SIG-M5 treated with dmso at 0.1 percent for 504 hours (cell line): ENCODE results near the gene TARP.
"Not testable (repeated sequence)": the region's sequence is repeated elsewhere in the genome, so short reads cannot be mapped to it uniquely, and the experiment has no call there.

Experiments
- DNase-seq: peaks from one replicate; lab custom pipeline; 2025; ENCODE audit not compliant: unreplicated experiment; lab: John Stamatoyannopoulos, UW

The TARP gene

GRCh38 chr7:38299275-38299931, 26.0 kb upstream of the TARP start:
- peak; percentile 75 for DNase-seq

- DNase-seq: no peak
Observed at GRCh38 chr7:38296059-38296857, 22.8 kb upstream of the TARP start.

GRCh38 chr7:38294926-38295325, 21.5 kb upstream of the TARP start:
- DNase-seq: no peak

- DNase-seq: no peak
Observed at GRCh38 chr7:38292442-38292841, 19.0 kb upstream of the TARP start.

DNA sequence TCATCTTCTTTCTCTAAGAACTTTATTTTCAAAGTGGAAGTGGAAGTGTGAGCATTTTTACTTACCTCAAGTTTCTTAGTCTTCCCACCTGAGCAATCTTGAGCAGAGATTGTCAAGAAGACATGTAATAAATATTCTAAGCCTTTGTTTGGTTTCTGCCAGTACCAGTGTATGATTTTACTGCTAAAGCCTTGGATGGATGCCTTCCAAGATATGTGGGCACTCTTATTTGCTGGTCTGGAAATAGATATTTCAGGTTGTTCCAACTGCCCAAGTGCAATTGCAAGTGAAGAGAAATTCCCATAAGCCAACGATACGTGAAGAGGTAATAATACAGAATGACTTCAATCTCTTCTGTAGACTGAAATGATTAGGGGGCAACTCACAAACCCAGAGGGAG, 18.2 kb upstream of the TARP start:
- no peak for DNase-seq

- DNase-seq: no peak
Observed at GRCh38 chr7:38291117-38291647, 17.7 kb upstream of the TARP start.

GRCh38 chr7:38284553-38284952, 11.1 kb upstream of the TARP start:
- no peak for DNase-seq

DNA sequence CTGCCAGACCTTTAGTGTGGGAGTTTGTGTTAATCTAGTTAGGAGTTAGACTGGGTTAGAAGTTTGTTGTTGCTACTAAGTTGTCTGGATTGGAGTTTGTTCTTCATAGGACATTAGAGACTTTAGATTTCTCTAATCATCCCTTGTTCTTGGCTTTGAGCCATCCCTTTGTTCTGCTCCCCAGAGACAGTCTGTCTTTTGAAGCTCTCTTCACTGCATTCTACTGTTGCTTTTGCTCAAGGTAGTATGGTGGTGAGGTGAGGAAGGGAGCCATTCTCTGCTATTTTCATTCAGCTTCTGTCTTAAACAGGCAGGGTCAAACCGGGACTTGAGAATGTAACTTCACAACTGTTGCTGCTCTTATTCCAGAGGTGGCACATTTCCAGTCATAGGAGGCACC, 10.4 kb upstream of the TARP start:
- no peak for DNase-seq

- no peak for DNase-seq
Observed at GRCh38 chr7:38283107-38283506, 9.7 kb upstream of the TARP start.

- DNase-seq: no peak
Observed at GRCh38 chr7:38282081-38282480, 8.6 kb upstream of the TARP start.

DNA sequence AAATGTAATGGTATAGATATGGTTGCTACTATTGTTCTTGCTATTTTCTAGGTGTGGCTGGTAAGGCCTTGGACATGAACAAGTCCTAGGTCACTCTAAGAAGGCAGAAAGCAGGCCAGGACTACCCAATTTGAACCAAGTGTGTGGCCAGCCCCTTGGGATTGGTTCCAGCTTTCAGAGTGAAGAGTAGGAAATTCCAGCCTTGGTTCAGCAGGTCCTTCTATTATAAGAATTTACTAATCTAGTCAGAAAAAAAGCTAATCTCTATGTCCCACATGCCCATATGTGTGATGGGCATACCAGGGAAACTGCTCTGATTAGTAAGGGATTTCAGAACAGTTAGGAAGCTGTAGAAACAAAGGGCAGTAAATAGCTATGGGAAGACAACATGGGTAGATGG, 7.8 kb upstream of the TARP start:
- DNase-seq: no peak

GRCh38 chr7:38280707-38281106, 7.3 kb upstream of the TARP start:
- DNase-seq: no peak

- DNase-seq: no peak
Observed at GRCh38 chr7:38280000-38280399, 6.6 kb upstream of the TARP start.

DNA sequence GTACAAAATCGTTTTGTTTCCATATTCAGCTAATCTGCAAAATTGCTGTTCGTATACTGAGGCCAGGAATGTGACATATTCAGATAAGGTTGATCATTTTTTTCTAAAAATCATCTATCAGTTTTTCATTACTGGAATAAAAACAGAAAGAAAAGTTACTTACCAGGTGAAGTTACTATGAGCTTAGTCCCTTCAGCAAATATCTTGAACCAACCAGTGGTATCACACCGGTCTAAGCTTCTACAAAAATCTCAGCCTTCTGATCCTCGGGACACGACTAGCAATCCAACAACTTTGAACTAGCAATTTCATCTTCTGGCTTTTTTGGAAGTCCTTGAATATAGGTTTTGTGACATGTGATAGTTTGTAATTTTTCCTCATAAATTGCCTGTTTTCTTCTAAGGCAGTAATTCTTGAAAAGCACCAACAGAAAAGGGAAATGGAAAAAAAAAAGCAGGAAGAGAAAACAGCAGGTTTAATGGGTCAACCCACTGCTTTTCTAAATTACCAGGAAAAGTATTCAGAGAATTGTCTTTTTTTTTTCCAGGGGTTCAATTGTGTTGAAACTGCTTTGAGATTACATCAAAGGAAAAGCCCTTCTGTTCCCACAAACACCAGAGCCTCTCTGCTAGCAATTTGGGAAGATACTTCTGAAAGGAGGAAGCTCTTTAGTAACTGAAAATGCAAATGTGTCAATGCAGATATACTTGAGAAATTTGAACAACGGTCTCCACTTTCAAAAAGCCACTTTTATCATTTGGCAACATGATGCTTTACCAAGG, 2.9 kb upstream of the TARP start:
- DNase-seq: peak; percentile 83

GRCh38 chr7:38274927-38275620, 1.6 kb upstream of the TARP start:
- DNase-seq: no peak

GRCh38 chr7:38274486-38274885, 1.1 kb upstream of the TARP start:
- DNase-seq: no peak

DNA sequence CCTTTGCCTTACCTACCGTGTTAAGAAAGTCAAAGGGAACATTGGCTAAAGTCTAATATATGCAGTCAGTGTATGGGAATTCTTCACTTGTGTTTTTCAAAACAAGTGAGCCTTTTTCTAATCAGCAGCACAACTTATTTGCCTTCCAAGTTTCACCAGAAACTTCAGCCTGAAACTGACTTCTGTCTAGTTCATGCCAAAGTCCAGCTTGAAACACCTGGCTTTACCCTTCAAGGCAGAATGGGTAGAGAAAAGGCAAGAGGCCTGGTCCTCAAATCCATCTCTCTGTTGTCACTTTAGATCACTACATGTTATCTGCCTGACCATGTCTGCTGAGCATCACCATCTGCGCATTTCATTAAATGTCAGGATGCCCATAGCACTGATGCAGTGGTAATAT, 3.0 kb downstream of the TARP start:
- DNase-seq: not testable (repeated sequence)

DNA sequence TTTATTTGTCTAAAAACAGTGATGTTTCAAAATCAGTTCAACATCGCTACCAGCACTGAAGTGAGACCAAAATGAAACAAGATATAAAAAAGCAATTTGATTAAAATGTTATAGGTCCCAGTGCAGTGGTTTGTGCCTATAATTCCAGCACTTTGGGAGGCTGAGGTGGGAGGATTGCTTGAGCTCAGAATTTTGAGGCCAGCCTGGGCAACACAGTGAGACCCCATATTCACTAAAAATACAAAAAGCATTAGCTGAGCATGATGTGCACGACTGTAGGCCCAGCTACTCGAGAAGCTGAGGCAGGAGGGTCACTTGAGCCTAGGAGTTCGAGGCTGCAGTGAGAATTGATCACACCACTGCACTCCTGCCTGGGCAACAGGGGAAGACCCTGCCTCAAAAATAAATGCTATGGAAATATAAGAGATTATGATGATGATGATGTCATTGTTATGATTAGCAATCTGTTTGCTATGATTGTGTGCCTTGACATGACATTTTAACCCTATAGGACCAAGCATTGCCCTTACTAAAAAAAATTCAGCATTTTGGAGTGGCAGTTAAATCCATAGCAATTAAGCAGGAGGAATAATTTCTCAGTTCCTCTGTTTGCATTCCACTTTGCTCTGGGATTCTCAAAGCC, 3.6 kb downstream of the TARP start:
- DNase-seq: not testable (repeated sequence)

DNA sequence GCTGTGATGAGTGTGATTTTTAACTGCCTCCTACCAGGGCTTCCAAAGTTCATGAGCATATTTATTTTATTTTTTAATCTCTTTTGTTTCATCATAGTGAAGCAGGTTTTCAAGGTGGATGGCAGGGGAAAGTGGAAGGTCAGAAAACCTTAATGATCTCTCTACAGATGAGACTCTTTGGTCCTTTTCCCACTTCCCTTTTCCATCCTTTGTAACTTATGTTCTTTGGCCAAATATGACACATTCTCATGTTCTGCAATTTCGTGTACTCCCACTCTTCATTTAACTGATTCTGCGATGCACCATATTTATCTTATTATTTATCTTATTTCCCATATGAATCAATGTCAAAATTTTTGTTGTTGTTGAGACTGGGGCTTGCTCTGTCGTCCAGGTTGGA, 7.5 kb downstream of the TARP start:
- DNase-seq: peak; percentile 21

GRCh38 chr7:38264602-38265001, 8.8 kb downstream of the TARP start:
- DNase-seq: not testable (repeated sequence)

GRCh38 chr7:38263274-38263673, 10.2 kb downstream of the TARP start:
- not testable (repeated sequence) for DNase-seq
